ENCODE data around the gene PLAC8.
"Not testable (repeated sequence)": the region's sequence is repeated elsewhere in the genome, so short reads cannot be mapped to it uniquely, and the experiment has no call there.

Gene PLAC8

GRCh38 chr4:83074086-83074704 is 40.3 kb downstream of the PLAC8 start:
- H3K4me3 ChIP-seq (ENCODE audit: low read depth, low read length), result no peak overlapping the region
- DNase-seq (ENCODE audit: low read depth), result peak; percentile 75
- TF ChIP-seq CTCF (IDR thresholded peaks at IDR 0.05; ENCODE audit: control insufficient read depth, extremely low read depth, insufficient read depth), result peak; percentile 81

GRCh38 chr4:83071116-83071515 is 43.4 kb downstream of the PLAC8 start:
- DNase-seq (ENCODE audit: low read depth), result no peak
- H3K4me3 ChIP-seq (ENCODE audit: low read depth, low read length), result no peak overlapping the region
- TF ChIP-seq CTCF (IDR thresholded peaks at IDR 0.05; ENCODE audit: control insufficient read depth, extremely low read depth, insufficient read depth), result no peak

- no peak overlapping the region for H3K4me3 ChIP-seq (ENCODE audit: low read depth, low read length)
- no peak for TF ChIP-seq CTCF (IDR thresholded peaks at IDR 0.05; ENCODE audit: control insufficient read depth, extremely low read depth, insufficient read depth)
- DNase-seq (ENCODE audit: low read depth), result no peak
Observed at GRCh38 chr4:83067058-83067639, 47.4 kb downstream of the PLAC8 start.

GRCh38 chr4:83065266-83065665 is 49.3 kb downstream of the PLAC8 start:
- H3K4me3 ChIP-seq (ENCODE audit: low read depth, low read length), result no peak overlapping the region
- DNase-seq (ENCODE audit: low read depth), result no peak
- TF ChIP-seq CTCF (IDR thresholded peaks at IDR 0.05; ENCODE audit: control insufficient read depth, extremely low read depth, insufficient read depth), result no peak

GRCh38 chr4:83062739-83063138 is 51.8 kb downstream of the PLAC8 start:
- no peak overlapping the region for H3K4me3 ChIP-seq (ENCODE audit: low read depth, low read length)
- no peak for TF ChIP-seq CTCF (IDR thresholded peaks at IDR 0.05; ENCODE audit: control insufficient read depth, extremely low read depth, insufficient read depth)
- no peak for DNase-seq (ENCODE audit: low read depth)

GRCh38 chr4:83054928-83055327 is 59.6 kb downstream of the PLAC8 start:
- DNase-seq (ENCODE audit: low read depth), result no peak
- no peak overlapping the region for H3K4me3 ChIP-seq (ENCODE audit: low read depth, low read length)
- peak; percentile 50 for TF ChIP-seq CTCF (IDR thresholded peaks at IDR 0.05; ENCODE audit: control insufficient read depth, extremely low read depth, insufficient read depth)

- not testable (repeated sequence) for H3K4me3 ChIP-seq (ENCODE audit: low read depth, low read length); DNase-seq (ENCODE audit: low read depth)
Observed at GRCh38 chr4:83048781-83049180, 65.7 kb downstream of the PLAC8 start.

Measured in LNCaP clone FGC (cell line).